ENCODE data around the gene CHRNE.

Gene CHRNE

DNA sequence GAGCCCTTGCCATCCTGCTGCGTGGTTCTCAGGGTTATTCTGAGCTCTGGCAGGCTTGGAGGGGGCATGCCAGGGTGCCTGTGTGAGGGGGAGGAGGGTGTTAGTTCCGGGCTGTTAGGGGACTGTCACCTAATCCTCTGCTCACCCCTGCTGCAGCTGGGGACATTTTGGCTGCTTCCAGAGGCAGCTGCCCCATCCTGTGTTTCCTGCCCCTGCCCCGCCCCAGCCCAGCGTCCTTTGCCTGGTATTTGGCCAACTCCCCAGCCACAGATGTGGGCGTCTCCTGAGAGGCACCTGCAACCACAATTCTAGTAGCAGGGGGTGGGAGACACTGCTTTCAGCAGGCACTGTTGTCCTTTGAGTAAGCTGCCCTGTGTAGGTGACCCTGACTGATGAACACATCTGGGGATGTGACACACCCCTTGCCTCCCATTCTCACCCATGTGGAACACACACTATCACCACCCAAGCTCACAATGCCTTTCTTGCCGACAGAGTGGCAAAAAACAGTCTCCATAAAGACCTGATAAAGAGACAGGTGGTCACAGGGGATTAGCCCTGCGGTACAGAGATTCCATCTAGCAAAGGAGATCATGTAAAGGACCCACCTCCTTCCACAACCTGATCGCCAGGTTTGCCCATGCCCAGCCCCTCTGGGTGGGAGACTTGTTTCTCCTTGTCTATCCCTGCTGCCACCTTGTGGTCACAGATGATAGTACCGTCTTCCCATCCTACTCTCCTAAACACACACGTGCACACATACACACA lies at the start of gene CHRNE:
Gene CHRNE (minus strand): TSS at position 48 of the 768 bp plus-strand sequence. CDS start 35 bp downstream, at position 13.
- DNase-seq (ENCODE audit: low read depth) = peak; percentile 62

DNA sequence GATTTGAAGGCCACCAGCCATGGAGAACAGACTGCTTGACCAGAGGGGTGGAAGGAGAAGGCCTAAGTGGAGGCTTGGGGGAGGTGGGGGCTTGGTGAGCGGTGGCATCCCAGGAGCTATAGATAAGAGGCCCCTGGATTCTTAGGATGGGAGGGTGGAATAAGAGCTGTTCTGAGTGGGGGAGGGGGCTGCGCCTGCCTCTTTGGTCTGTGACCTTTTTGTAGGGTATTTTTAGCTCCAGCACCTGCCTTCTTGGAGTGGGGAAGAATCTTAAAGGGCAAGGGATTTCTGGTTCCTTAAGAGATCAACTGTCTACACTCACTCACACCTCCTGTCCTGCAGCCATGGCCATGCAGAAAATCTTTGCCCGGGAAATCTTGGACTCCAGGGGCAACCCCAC lies 48.6 kb upstream of the CHRNE start:
- DNase-seq (ENCODE audit: low read depth) = no peak

DNA sequence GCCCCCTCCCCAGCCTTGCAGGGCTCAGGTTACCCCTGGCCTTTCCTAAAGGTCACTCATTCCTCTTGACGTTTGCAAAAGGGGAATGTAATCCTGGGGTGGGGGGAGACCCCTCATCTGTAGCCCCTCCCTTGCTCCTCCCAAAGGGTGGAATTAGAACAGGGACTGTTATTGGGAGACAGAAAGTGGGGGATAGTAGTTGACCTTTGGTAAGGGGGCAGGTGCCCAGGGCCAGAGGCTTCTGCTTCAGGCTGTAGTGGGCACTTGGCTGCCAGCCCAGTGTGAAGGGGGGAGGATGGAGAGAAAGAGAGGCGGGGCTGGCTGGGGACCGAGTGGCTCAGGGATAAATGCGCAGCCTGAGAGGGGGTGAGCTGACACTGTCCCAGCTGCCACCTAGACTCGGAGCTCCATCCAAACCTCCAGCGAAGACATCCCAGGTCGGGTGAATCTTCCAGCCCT lies 47.9 kb upstream of the CHRNE start, which contains the start of gene ENO3:
Gene ENO3 (plus strand): TSS at position 374 of the 459 bp plus-strand sequence. CDS start 711 bp downstream, outside the sequence.
- DNase-seq (ENCODE audit: low read depth) = no peak

DNA sequence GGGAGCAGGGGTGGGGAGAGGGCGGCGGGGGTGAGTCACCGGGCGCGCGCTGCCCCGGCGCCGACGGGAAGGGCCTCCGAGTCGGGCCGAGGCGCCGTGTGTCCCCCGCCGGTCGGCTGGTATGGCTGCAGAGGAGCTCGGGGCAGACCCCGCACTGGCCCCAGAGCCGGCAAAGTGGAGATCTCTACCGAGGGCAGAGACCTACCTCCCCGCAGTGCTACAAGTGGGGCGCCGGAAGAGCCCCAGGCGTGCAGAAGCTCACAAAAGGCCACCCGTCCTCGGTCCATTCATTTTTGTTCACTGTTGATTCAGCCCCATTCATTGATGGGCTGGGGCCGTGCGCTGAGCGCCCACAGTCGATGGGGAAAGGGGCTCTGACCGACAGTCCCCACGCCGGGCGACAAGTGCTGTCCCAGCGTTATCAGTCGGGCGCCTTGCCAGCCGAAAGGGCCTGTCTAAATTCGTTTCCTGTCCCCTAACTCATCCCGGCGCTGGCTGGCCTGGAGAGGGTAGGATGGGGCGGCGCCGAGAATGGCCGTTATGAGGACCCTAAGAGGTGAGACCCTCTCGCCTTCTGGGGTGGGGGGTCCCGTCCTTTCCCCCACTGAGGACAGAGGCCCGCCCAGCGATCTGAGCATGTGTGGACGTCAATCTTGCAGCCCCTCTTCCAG lies 47.3 kb upstream of the CHRNE start:
- no peak for DNase-seq (ENCODE audit: low read depth)

DNA sequence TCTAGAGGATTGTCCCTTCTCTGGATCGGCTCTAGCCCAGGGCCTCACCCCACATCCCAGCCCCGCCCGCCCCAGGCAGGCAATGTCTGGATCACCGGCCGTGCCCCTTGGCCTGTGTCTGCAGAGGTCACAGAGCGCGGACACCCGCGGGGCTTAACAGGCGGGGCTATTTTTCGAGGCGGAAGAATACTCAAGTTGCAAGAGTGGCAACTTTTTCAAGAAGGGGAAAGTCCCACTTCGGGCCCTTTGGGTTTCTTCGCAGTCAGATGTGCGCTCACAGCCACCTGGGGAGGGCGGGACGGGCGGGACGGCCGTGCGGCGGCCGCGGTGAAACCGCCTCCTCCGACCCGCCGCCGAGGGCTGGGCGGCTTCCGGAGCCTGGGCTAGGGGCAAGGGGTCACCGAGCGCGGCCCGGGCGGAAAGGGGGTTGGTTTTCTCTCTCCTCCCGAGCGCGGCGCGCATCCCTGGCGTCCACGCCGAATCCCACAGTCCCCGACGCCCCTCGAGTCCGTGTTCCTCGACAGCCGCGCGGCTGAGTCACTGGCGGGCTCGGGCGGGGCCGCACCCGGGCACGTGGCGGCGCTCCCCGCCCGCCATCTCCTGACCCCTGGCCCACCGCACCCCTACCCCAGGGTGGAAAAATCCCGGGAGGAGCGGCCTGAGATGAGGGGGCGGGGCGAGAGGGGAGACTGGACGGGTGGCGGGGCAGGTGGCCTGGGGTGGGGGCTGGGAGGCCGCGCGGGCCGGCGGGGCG lies 46.6 kb upstream of the CHRNE start:
- peak; percentile 63 for DNase-seq (ENCODE audit: low read depth)

DNA sequence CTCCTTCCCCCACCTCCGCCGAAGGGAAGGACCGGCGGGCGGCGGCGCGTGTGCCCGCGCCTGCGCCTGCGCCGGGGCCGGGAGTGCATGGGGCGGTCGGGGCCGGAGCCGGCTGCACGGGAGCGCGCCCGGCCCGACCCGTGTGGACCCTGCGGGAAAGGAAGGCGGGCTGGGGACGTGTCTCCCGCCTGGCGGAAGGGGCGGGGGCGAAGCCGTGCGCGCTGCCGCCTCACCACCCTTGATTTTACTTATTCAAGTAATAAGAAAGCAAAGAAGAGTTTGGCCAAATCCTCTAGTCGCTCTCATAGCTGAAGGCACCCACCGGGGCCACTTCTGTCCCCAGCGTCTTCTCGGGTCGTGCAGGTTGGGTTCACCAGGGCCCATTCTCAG lies 46.0 kb upstream of the CHRNE start:
- peak; percentile 53 for DNase-seq (ENCODE audit: low read depth)

DNA sequence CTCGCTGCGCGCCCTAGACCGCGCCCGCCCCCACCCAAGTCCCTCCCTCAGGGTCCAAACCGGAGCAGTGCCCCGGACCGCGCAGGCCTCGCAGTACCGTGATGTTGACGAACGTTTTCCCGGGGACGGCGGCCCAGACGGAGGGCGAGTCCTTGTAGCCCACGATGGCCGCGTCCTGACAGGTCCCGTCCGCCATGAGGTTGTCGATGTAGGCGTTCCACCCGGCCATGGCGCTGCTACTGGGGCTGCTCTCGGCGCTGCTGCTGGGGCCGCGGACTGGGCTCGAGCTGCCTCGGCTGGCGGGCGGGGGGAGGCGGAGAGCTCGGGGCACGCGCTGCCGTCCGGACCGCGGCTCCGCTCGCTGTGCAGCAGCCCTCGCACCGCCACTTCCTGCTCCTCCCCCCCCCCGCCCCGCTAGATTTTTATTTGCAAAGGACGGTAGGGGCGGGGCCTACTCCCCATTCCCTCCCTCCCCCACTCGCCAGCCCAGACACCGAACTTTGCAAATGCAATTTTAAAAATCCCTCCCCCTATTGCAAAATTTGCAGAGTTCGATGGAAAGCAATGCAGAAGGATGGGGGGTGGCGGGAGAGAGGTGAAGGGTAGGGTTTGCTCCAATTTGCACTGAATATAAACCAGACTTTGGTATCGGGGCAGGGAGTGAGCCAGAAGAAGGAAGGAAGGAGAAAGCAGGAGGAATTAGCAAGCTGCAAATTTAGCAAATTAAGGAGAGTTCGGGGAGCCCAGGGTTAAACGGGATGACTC lies 45.5 kb upstream of the CHRNE start, which contains the start of gene PFN1:
Gene PFN1 (minus strand): TSS at position 365 of the 765 bp plus-strand sequence. CDS start 136 bp downstream, at position 229.
- peak; percentile 86 for DNase-seq (ENCODE audit: low read depth)

DNA sequence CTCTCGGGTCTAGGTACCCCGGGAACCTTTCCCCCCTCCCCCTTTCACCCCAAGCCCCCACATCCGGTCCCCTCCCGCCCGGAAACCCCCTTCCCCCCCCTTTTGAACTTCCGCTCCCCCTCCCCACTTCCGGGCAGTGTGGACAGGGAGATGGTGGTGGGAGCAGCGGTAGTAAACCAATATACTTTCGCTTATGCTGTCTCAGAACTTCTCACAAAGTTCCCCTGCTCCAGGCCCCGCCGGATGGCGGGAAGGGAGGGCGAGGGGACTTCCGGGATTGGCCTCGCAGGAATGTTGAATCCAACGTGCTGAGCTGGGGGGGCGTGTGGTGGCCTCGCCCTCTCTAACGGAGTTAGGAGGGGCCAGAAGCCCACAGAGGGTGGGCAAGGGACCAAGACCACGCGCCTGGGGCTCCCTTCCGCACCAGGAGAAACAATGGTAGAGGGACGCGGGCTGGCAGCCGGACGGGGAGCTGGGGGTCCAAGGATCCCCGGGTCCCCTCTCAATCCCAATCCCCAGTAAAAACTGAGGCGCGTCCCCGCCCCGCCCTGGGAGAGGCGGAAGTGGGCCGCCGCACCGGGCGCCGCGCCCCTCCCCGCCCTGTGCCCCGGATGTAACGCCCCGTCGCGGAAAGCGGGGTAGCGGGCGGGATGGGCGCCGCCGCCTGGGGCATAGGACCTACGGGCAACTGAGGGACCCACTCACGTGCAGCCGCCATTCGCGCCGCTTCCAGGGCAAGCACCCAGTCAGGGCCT lies 44.7 kb upstream of the CHRNE start:
- DNase-seq (ENCODE audit: low read depth) = peak; percentile 55

DNA sequence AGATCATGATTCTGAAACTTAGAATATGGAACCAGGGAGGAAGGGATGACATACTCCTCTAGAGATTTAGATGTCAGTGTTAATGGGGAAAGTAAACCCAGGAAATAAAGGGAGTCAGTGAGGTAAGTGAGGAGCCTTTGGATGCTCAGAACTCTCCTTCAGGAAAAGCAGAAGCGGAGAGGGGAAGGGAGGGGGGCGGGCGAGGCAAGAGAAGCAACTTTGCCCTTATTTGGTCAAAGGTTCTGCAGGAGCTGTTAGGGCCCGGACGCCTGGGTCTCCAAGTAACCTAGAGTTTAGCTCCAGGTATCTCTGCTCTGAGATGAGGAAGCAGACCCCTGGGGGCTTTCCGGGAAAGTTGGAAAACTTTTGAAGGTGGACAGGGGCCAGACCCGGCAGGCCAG lies 44.1 kb upstream of the CHRNE start:
- no peak for DNase-seq (ENCODE audit: low read depth)

DNA sequence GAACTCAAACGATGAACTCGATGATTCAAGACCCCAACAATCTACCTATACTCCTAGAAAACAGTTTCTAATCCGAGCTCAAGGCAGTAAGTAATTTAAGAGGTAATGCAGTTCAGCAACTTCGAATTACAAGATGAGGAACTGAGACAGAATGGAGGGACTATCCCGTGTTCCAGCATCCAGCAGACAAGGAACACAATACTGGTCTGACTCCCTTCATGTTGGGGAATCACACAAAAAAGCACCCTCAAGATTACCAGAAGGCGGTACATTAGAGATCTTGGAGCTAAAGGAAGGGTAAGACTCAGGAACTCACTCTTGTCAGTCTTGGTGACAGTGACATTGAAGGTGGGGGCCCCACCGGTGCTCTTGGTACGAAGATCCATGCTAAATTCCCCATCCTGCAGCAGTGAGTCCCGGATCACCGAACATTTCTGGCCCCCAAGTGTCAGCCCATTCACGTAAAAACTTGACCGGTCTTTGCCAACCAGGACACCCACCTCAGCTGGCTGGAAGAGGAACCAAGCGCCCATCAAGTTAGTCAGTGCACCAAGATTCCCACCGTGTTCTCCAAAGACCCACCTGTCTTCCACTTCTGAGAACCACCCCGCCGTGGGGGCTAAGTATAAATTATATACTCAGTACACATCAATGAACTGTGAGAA lies 43.5 kb upstream of the CHRNE start:
- DNase-seq (ENCODE audit: low read depth) = no peak

DNA sequence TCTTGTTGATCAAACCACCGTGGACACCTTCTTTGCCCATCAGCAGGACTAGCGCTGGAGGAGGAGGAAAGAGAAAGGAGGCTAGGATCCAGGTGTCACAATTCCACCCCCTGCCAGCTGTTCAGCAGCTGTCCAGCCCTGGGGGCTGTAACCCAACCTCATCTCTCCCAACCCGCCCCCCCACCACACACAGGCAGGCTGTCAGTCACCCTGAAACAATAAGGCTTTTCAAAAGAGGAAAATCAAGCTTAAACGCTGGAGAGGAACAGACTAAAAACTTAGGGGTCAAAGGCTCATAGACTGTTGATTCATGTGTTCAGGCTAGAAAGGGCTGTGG lies 43.0 kb upstream of the CHRNE start:
- no peak for DNase-seq (ENCODE audit: low read depth)

DNA sequence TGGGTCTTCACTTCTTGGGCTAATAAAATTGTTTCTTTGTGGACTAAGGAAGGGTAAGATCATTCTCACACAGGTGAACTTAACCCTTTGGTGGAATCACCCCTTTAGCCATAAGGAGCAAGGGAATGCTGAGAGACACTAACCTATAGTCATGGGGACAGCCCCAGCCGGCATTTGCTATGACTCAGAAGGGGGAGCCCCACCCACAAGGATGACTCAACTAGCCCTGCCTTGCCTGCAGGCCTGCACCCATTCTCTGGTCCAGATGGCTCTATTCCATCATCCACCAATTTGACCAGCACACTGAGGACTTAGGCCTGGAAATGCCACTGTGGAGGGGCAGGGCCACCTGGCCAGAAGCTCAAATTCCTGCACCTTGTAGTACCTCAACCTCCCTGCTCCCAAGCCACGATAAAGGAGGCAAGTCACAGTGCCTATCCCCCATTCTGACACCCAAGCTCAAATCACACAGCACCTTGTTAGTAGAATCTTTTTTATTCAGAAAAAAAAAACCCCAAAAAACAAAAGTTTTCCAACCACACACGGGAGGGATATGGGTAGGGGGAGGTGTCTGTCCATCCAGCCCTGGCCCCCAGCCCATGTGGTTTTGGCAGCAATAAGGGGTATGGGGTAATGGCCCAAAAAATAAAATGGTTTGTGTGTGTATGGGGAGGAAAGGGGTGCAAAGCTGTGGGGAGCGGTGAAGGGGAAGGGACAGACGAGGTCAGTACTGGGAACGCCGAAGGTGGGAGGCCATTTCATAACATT lies 42.5 kb upstream of the CHRNE start:
- peak; percentile 76 for DNase-seq (ENCODE audit: low read depth)

DNA sequence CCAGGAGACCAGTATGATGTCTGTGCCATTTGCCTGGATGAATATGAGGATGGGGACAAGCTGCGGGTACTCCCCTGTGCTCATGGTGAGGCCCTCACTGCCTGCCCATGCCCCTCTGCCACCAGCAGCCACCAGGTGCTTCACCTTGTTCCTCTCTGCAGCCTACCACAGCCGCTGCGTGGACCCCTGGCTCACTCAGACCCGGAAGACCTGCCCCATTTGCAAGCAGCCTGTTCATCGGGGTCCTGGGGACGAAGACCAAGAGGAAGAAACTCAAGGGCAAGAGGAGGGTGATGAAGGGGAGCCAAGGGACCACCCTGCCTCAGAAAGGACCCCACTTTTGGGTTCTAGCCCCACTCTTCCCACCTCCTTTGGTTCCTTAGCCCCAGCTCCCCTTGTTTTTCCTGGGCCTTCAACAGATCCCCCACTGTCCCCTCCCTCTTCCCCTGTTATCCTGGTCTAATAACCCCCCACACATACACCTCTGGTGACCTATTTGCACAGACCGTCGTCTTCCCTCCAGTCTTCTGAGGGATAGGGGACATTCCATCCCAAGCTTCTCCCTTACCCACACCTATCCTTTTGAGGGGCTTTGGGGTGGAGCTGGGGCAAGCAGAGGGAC lies 41.8 kb upstream of the CHRNE start:
- DNase-seq (ENCODE audit: low read depth) = no peak

DNA sequence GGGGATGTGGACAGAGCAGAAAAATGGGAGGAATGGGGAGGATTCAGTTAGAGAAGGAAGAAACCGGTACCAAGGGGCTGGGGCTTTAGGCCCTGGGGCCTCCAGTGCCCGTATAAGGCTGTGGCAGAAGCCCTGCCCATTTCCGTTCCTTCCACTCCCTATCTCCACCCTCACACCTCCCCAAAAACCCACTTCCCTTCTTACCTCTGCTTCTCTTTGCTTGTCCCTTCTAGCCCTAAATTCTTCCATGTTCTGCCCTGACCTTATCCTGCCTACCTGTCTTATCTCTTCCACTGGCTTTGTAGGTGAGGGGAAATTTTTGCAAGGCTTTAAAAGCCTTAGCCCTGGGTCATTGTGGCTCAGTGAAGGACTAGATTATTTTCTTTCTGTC lies 41.3 kb upstream of the CHRNE start:
- DNase-seq (ENCODE audit: low read depth) = peak; percentile 41

DNA sequence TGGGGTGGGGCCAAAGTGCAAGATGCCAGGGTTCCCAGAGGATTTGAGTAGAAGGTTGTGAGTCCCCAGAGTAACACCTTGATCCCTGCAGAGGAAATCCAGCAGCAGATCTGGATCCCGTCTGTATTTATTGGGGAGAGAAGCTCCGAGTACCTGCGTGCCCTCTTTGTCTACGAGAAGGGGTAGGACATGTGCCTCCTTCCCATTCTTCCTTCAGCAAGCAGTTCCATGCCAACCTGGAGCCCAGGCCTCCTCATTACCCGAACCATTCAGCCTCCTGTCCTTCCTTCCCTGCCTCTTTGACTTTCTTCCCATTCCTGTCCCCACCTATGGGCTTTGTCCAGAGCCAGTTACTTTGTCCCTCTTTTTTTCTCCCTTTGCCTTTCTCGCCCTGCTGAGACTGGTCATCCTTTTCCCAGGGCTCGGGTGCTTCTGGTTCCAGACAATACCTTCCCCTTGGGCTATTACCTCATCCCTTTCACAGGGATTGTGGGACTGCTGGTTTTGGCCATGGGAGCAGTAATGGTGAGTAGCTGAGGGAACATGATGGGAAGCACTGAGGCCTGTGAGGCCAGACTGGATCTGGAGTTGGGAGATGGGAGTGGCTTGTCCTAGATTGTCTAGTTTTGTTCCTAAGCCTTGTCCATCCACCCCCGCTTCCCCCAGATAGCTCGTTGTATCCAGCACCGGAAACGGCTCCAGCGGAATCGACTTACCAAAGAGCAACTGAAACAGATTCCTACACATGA lies 40.0 kb upstream of the CHRNE start:
- DNase-seq (ENCODE audit: low read depth) = no peak

DNA sequence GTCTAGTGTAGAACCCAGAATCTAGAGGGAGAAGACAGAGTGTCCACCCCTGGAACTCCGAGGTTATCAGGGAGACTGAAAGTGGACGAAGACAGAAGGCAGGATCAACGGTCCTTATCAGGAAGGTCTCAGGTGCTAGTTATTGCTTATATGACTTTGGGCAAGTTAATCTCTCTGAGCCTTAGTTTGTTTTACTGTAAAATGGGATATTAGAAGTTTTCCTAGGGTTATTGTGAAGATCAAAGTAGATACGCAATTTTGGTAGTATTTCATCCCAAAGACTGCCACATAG lies 38.4 kb upstream of the CHRNE start:
- no peak for DNase-seq (ENCODE audit: low read depth)

DNA sequence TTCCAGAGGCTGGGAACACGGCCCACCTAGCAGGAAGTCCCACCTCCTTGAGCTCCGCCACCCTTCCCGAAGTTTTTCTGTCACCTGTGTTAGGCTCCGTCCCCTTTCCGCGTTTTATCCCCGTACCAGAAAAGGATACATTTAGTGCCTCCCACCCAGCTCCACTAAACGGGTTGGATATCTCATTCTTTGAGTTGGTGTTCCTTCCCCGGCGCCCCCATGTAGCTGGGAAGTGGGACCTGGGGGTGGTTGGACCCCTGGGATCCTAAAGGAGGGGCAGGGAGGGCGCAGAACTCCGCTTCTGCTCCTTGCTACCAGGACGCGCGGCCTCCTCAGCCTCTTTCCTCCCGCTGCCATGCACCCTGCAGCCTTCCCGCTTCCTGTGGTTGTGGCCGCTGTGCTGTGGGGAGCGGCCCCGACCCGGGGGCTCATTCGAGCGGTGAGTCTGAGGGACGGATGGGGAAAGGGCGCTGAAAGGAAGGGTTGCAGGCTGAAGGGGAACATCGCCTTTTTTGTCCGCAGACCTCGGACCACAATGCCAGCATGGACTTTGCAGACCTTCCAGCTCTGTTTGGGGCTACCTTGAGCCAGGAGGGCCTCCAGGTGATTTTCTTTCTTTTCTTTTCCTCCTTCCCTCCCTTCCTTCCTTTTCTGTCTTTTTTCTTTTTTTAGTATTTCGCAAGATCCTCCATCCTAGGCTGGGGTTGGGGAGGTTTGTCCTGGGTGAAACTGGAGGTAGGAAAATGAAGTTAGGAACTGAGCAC lies 37.8 kb upstream of the CHRNE start:
- DNase-seq (ENCODE audit: low read depth) = peak; percentile 12

Measured in activated gamma-delta T cell treated with anti-CD3 and anti-CD28 coated beads, Interleukin-2, amount 50 U/mL, for 16 hours (primary cell).